CD4-positive, alpha-beta T cell treated with Interleukin-21 for 1 hour (primary cell): ENCODE data around the gene GTF2IRD1.
"Not testable (repeated sequence)": the region's sequence is repeated elsewhere in the genome, so short reads cannot be mapped to it uniquely, and the experiment has no call there.

Source experiments
- DNase-seq: peaks from one replicate; pipeline ENCODE4 v3.0.0-alpha.2; 2020

The GTF2IRD1 gene, protein sequence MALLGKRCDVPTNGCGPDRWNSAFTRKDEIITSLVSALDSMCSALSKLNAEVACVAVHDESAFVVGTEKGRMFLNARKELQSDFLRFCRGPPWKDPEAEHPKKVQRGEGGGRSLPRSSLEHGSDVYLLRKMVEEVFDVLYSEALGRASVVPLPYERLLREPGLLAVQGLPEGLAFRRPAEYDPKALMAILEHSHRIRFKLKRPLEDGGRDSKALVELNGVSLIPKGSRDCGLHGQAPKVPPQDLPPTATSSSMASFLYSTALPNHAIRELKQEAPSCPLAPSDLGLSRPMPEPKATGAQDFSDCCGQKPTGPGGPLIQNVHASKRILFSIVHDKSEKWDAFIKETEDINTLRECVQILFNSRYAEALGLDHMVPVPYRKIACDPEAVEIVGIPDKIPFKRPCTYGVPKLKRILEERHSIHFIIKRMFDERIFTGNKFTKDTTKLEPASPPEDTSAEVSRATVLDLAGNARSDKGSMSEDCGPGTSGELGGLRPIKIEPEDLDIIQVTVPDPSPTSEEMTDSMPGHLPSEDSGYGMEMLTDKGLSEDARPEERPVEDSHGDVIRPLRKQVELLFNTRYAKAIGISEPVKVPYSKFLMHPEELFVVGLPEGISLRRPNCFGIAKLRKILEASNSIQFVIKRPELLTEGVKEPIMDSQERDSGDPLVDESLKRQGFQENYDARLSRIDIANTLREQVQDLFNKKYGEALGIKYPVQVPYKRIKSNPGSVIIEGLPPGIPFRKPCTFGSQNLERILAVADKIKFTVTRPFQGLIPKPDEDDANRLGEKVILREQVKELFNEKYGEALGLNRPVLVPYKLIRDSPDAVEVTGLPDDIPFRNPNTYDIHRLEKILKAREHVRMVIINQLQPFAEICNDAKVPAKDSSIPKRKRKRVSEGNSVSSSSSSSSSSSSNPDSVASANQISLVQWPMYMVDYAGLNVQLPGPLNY

DNA sequence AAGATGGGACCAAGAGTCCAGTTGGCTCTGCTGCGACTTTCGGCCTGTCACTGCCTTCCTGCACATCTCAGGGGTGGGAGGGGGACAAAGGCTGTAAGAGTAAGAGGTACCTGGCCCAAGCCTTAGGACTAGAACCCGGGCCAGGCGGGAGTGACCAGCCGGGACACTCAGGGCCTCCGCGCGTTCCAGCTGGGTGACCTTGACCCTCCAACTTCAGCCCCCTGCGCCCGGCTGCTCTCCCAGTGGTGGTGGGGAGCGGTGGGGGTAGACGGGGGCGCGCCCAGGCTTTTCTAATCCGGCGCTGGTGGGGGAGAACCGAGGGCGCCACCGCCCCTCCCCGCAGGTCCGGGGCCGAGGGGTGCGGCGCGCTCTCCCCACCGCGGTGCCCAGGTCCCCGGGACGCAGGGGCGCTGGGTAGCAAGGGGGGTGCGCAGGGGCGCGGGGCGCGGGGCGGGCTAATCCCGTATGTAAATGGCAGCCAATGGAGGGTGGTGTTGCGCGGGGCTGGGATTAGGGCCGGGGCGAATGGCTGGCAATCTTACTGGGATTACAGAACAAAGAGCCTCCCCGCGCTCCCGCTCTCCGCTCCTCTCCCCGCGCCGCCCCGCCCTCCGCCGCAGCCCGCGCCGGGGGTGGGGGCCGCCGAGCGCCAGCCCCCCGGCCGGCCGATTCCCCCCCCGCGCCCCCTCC is at the start of gene GTF2IRD1:
TSS of gene GTF2IRD1 (plus strand) at position 585 of the 690 bp plus-strand sequence. CDS start 54,175 bp downstream, outside the sequence.
- peak; percentile 47 for DNase-seq

DNA sequence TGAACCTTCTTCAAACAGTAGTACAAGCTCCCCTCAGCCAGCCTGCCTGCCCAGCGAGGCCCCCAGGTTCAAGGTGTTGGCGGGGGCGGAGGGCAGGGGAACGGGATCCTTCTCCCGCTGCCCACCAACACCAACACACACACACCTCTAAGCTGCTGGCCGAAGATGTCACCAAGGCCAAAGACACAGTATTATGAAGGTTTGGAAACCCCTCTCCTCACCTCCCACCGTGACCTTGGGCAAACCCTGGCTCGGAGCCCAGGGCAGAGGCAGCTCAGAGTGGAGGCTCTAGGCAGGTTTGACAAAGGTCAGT is 49.4 kb upstream of the GTF2IRD1 start:
- no peak for DNase-seq

DNA sequence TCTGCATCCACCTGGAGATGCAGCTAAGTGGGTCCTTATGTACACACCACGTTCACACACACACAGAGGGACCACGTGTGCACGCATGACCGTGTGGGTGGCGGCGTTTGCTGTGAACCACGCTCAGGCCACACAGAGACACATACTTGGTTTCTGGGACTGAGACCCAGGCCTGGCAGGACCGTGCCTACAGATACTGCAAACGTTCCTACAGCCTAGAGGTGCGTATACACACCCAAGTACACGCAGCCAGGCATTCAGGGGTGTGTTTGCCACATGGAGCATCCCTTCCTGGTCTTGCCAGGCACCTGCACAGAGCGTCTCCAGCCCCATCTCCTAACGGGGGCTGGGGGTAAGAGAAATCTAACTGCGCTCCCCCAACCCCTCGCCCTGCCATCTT is 49.0 kb upstream of the GTF2IRD1 start:
- DNase-seq, result no peak

DNA sequence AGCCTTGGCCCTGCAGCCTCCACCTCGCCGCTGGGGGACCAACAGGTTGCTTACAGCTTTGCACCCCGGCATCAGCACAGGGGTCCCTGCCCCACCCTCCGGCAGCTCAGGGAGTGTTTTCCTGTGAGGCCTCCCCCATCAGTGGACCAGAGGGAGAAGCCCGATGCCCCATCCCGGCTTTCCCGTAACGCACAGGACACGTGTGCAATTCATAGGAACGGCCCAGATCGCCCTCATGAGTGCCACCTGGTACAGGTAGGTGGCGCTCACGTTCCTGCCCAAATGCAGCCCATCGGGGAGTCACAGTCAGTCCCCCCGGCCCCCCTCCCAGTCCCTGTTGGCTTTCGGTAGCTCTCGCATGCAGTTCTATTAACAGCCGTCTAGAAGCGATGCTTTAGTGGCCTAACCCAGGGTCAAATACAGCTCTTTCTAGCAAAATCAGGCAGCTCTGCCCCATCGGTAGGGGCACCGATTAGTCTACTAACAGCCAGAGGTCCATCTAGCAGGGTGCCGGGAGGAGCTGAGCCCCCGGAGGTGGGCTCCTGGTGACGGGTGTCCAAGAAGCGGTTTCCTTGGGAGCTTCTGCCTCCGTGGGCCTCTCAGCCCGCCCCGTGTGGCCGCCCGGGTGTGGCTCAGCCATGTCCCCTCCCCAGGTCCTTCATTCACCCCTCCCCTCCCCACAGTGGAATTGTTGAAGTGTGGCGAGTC is 48.4 kb upstream of the GTF2IRD1 start:
- DNase-seq, result no peak

DNA sequence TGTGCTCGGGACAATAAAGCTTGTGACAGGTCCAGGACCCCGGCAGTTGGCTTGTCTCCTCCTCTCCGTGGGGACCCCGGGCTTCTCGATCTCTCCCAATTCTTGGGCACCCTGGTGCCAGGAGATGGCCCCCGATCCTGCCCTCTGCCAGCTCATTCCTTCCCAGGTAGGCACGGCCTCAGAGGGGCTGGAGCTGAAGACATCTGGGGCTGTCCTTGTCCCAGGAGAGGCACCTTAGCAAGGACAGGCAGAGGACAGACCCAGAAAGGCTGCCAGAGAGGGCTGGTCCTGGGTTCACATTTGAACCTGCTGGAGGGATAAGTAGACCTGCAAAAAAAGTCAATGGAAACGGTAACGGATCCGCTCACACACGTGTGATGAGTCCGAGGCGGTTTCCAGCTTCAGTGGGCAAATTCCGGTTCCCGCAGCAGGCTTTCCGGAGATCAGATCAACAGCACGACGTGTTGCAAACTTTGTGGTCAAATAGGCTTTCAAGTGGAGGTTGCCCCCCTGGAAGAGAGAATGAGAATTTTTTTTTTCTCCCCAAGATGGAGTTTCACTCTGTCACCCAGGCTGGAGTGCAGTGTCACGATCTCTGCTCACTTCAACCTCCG is 47.7 kb upstream of the GTF2IRD1 start:
- DNase-seq, result no peak

DNA sequence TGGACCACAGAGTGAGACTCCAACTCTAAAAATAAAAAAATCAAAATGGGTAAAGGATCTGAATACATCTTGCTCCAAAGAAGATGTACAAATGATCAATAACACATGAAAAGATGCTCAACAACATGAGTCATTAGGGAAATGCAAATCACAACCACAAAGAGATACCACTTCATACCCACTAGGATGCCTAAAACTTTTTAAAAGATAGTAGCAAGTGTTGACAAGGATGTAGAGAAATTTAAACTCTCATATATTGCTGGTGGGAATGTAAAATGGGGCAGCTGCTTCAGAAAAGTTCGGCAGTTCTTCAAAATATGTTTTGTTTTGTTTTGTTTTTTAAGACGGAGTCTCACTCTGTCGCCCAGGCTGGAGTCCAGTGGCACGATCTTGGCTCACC is 45.7 kb upstream of the GTF2IRD1 start:
- DNase-seq, result no peak

DNA sequence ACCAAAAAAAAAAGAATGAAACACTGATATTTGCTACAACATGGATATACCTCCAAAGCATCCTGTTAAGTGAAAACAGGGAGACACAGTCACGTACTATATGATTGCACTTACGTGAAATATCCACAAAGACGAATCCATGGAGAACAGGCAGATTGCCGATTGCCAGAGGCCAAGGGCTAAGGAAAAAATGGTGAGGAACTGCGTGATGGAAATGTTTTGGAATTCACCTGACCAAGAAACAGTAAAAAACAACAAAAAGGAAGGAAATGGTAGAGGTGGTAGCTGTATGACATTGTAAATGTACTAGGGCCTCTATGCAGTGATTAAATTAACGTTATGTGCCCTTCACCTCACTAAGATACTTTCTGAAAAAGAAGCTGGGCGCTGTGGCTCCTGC is 44.1 kb upstream of the GTF2IRD1 start:
- no peak for DNase-seq

DNA sequence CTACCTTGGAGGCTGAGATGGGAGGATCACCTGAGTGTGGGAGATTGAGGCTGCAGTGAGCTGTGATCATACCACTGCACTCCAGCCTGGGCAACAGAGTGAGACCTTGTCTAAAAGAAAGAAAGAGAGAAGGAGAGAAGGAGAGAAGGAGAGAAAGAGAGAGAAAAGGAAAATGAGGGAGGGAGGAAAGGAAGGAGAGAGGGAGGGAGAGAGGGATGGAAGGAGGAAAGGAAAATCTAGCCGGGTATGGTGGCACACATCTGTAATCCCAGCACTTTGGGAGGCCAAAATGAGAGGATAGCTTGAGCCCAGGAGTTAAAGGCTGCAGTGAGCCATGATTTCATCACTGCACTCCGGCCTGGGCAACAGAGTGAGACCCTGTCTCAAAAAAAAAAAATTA is 42.9 kb upstream of the GTF2IRD1 start:
- DNase-seq, result no peak

DNA sequence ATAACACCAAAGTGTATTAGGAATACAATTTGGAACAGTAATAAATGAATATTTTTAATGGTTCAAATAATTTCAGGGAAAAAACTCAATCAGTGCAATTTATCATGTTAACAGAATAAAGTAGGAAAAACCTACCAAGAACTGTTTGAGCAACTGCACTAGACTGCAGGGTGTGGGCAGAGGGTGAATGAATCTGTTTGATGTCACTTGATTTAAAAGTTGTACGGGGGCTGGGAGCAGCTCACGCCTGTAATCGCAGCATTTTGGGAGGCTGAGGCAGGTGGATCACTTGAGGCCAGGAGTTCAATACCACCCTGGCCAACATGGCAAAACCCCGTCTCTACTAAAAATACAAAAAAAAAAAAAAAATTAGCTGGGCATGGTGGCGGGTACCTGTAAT is 42.1 kb upstream of the GTF2IRD1 start:
- DNase-seq, result not testable (repeated sequence)

DNA sequence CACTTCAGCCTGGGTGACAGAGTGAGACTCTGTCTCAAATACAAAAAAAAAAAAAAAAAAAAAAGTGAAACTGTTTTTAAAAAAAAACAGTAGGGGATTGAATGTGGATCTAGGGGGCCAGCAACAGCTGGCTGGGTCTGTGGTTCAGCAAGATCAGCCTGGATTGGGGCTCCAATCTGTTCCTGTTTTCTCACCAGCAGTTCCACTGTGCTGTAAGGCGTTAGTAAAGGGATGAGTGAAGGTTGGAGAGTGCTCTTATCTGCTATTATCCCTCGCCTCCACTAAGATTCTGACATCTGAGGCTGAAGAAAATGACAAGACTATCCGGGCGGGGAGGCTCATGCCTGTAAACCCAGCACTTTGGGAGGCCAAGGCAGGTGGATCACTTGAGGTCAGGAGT is 41.6 kb upstream of the GTF2IRD1 start:
- no peak for DNase-seq

DNA sequence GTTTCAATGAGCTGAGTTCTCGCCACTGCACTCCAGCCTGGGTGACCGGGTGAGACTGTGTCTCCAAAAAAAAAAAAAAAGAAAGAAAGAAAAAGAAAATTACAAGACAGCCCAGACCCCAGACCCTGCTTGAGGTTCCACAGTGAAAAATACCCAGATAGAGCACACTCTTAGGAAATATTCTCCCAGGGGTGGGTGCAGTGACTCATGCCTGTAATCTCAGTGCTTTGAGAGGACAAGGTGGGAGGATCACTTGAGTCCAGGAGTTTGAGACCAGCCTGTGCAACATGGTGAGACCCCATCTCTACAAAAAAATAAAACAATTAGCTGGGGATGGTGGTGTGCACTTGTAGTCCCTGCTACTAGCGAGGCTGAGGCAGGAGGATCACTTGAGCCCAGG is 41.1 kb upstream of the GTF2IRD1 start:
- no peak for DNase-seq

DNA sequence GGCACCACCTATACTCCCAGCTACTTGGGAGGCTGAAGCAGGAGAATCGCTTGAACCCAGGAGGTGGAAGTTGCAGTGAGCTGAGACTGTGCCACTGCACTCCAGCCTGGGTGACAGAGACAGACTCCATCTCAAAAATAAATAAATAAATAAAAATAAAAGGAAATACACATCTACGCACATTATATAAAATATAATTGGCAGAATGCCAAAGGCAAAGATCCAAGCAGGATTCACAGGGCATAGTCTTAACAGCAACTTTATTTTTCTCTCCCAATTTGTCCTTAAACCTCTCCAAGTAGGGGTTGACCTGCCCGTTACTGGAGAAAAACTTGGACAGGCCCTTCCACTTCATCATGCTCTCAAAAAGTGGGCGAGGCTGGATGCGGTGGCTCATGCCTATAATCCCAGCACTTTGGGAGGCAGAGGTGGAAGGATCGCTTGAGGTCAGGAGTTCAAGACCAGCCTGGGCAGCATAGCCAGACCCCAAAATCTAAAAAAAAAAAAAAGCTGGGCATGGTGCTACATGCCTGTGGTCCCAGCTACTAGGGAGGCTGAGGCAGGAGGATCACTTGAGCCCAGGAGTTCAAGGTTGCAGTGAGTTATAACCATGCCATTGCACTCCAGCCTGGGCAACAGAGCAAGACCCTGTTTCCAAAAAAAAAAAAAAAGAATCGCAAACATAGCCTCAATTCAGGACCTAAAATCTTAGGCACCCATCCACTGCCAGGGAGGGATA is 38.9 kb upstream of the GTF2IRD1 start:
- DNase-seq, result not testable (repeated sequence)

DNA sequence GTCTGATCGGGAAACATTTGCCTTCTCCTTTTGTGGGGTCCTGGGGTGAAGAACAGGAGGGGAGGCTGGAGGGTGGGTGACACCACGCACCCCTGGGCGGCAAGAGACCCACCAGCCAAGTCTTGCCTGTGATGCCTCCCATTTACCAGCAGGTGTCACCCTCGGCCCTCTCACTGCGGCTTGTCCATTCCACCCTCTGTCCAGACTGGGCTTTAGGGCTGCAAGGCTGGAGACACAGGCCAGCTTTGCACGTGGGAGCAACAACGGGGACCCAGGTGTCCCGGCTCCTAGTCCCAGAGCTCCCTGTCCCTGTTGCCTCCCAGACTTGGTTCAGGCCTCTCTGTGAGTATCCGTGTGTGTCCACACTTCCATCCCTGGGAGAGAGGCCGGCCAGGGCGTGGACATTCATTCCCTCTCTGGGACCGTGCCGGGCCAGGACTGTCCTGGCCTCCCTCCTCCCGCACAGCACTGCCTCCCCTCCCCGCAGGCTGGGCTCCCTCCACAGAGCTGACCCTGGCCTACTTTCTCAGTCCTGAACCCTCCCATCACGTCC is 36.2 kb upstream of the GTF2IRD1 start:
- DNase-seq, result peak; percentile 55

DNA sequence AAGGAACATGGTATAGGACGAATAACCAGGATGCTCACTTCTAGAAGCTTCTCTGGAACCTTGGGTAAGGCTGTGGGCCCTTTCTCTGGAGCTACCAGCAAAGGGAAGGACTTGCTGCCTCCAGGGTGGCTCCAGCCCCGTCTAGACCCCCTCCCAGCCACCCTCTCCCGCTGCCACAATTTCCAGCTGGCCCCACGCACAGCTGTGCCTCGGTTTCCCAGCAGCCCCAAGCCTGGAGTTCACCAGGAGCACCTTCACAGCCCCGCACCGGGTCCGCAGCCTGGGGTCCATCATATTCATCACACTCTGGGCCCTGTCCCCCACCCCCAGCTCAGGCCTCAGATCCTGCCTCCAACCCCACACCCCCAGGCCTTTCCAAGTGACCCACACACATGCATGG is 35.6 kb upstream of the GTF2IRD1 start:
- no peak for DNase-seq

DNA sequence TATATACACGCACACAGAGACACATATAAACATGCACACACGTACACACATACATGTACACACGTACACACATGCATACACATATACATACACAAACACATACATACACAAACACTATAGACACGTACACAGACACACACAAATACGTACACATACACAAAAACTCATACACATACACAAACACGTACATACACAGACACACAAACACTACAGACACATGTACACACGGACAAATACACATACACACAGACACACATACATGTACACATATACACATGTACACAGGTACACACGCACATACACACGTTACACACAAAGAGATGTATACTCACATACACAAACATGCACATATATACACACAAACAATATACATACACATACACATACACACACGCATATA is 35.2 kb upstream of the GTF2IRD1 start:
- no peak for DNase-seq

DNA sequence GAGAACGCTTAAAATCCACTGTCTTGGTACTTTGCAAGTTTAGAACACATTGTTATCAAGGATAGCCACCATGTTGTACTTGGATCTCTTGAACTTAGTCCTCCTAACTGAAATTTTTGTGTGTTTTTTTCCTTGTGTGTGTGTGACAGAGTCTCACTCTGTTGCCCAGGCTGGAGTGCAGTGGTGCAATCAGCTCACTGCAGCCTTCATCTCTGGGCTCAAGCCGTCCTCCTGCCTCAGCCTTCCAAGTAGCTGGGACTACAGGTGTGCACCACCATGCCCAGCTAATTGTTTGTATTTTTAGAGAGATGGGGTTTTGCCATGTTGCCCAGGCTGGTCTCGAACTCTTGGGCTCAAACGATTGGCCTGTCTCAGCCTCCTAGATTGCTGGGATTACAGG is 34.5 kb upstream of the GTF2IRD1 start:
- DNase-seq, result not testable (repeated sequence)

DNA sequence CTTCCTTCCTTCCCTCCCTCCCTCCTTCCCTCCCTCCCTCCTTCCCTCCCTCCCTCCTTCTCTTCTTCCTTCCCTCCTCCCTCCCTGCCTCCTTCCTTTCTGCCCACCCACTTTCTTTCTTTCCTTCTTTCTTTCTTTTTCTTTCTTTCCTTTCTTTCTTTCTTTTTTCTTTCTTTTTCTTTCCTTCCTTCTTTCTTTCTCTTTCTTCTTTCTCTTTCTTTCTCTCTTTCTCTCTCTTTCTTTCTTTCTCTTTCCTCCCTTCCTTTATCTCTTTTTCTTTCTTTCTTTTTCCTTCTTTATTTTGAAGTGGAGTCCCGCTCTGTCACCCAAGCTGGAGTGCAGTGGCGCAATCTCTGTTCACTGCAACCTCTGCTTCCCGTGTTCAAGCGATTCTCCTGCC is 33.7 kb upstream of the GTF2IRD1 start:
- DNase-seq, result no peak

DNA sequence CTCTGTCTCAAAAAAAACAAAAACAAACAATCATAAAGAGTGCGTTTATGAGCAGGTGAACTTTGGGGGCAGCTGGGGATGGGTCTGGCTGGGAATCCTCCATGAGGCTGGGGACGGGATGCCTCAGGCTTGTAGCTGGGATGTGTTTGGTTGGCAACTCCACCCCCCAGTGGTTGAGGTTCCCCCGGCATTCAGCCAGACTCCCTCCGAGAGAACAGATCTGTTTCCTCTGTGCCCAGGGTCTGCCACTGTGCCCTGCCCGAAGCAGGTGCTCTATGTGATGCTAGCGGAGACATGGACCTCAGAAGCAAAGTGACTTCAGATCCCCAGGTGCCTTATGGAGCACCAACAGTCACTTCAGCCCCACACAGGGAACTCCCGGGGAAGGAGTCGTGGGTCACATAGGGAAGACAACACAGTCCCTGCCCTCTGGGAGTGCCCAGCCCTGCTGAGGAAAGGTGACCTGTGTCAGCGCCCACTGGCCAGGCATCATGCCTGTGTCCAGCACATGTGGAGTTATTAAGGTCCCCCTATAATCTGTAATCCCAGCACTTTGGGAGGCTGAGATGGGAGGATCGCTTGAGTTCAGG is 29.3 kb upstream of the GTF2IRD1 start:
- DNase-seq, result no peak

DNA sequence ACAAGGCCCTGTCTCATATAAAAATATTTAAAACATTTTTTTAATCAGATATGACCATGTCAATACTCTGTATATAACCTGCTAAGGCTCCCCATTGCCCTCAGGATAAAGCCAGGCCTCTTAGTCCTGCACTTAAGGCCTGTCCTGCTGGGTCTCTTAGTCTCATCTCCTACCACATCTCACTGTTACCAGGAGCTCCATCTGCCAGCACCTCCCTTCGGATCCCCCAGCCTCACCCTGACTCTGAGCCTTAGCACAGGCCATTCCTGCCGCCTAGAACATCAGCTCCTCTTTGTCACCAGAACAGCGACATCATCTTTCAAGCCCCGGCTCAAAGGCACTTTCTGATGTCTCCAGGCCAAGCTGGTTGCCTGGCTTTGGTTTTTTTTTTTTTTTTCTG is 25.7 kb upstream of the GTF2IRD1 start:
- no peak for DNase-seq

DNA sequence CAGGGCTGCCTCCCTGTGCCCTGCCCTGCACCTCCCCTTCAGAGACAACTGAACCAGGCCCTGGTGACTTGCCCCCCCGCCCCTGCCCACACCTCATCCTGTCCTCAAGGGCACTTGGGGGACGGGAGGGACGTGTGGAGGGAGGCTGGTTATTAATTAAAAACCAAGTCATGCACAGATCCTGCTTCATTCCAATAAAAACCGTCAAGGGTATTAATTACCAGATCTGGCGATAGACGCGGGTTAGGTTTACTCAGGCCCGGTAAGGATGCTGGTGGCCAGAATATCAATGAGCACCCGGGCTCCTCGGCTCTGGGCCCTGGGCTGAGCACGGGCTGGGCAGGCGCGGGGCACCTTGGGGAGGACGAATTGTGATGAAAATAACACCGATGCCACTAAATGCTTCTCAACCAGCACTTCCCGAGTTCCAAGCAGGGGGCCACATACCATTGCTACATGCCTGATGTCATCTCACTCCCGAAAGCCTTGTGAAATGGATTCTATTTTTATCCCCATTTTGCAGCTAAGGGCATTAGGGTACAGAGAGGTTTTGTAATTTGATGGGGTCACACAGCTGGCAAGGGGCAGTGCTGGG is 24.5 kb upstream of the GTF2IRD1 start:
- DNase-seq, result no peak
